CD4-positive, alpha-beta T cell treated with Interleukin-2 at 100 ng/mL for 4 hours (primary cell): ENCODE data around the gene SBSN.

Experiments
- DNase-seq: peaks from one replicate; pipeline ENCODE4 v3.0.0-alpha.2; 2020; ENCODE audit warnings: low spot score

The SBSN gene

GRCh38 chr19:35555301-35556005, 27.3 kb upstream of the SBSN start:
- no peak for DNase-seq

GRCh38 chr19:35554076-35554475, 26.0 kb upstream of the SBSN start:
- no peak for DNase-seq

GRCh38 chr19:35553385-35554000, 25.4 kb upstream of the SBSN start:
- DNase-seq = no peak

GRCh38 chr19:35552534-35553384, 24.6 kb upstream of the SBSN start:
- DNase-seq = no peak

- no peak for DNase-seq
Observed at GRCh38 chr19:35551091-35551810, 23.1 kb upstream of the SBSN start.

- DNase-seq = no peak
Observed at GRCh38 chr19:35549879-35550523, 21.9 kb upstream of the SBSN start.

GRCh38 chr19:35549174-35549788, 21.2 kb upstream of the SBSN start:
- peak; percentile 70 for DNase-seq

GRCh38 chr19:35546532-35546931, 18.4 kb upstream of the SBSN start:
- DNase-seq = no peak

GRCh38 chr19:35545855-35546381, 17.8 kb upstream of the SBSN start:
- DNase-seq = peak; percentile 30

- peak; percentile 76 for DNase-seq
Observed at GRCh38 chr19:35545001-35545854, 17.1 kb upstream of the SBSN start, which contains the start of gene TMEM147. TSS of gene TMEM147 (plus strand) at chr19:35545626. CDS start at chr19:35545740, 114 bp downstream.

GRCh38 chr19:35544110-35544802, 16.1 kb upstream of the SBSN start:
- DNase-seq = no peak

GRCh38 chr19:35543280-35544109, 15.4 kb upstream of the SBSN start:
- DNase-seq = no peak

- DNase-seq = no peak
Observed at GRCh38 chr19:35542209-35542608, 14.1 kb upstream of the SBSN start.

- DNase-seq = no peak
Observed at GRCh38 chr19:35540356-35540927, 12.3 kb upstream of the SBSN start.

- DNase-seq = no peak
Observed at GRCh38 chr19:35539850-35540249, 11.7 kb upstream of the SBSN start.

GRCh38 chr19:35539314-35539713, 11.2 kb upstream of the SBSN start:
- DNase-seq = no peak

GRCh38 chr19:35534803-35535480, 6.8 kb upstream of the SBSN start:
- DNase-seq = no peak
